Esophagus muscularis mucosa (tissue), 4 donors: ENCODE measurements around the gene SLC30A7. TPM values are rescaled to one million over a fixed set of nuclear protein-coding genes. Genes with fewer than 3 reads are reported as not detected.

Source experiments
- DNase-seq: peaks from one replicate; pipeline ENCODE4 v3.0.0-alpha.2; 2017; ENCODE audit errors: extremely low spot score
- H3K27ac ChIP-seq, 4 donors: fragments of 200-600 bp; sonication (generic); replicated peaks in 1 of 4; 1 replicate in 3 of 4; 2 replicates in 1 of 4; pipeline ENCODE4 v1.5.1; 2016 to 2019; ENCODE audit warnings: mild to moderate bottlenecking in 1 of 4
- H3K27me3 ChIP-seq, 4 donors: fragments of 200-600 bp; sonication (generic); one replicate each; pipeline versions ENCODE4 v1.5.1 to v1.6.0; 2016 to 2019
- H3K36me3 ChIP-seq, 4 donors: fragments of 200-600 bp; sonication (generic); one replicate each; pipeline ENCODE4 v1.5.1; 2016 to 2019
- H3K4me1 ChIP-seq, 4 donors: fragments of 200-600 bp; sonication (generic); one replicate each; pipeline ENCODE4 v1.5.1; 2016 to 2019
- H3K4me3 ChIP-seq, 4 donors: fragments of 200-600 bp; sonication (generic); 1 replicate in 2 of 4; 2 replicates in 2 of 4; pipeline ENCODE4 v1.5.1; 2016 to 2019; ENCODE audit warnings: mild to moderate bottlenecking in 4 of 4, moderate library complexity in 1 of 4
- H3K9me3 ChIP-seq, 4 donors: fragments of 200-600 bp; sonication (generic); 1 replicate in 3 of 4; 2 replicates in 1 of 4; pipeline ENCODE4 v1.5.1; 2016 to 2019
- EP300 ChIP-seq: sonication (generic); formaldehyde crosslinking; IDR thresholded peaks from one replicate; pipeline ENCODE4 v1.6.1; 2017; ENCODE audit warnings: antibody characterized with exemption
- WGBS: methylation state at CpG from one replicate; pipeline ENCODE4 v1.1.5; 2018; 5-methylcytosine and 5-hydroxymethylcytosine counted together
- intact Hi-C: fragments of 100-400 bp; cut with DNase I; formaldehyde crosslinking; loops from one replicate; pipeline ENCODE4 v1.15.1; 2023
- total RNA-seq, 4 donors: library from RNA; depleted of rRNA; stranded (reverse); fragments of >200 nt; gene quantifications; one replicate each; pipeline versions ENCODE4 v1.1.0 to v1.2.1, GENCODE V29; 2016
- TF ChIP-seq, protein P1 (sequence below), 3 experiments: fragments of 200-600 bp in 2 of 3; fragments of 450-650 bp in 1 of 3; sonication (generic) in 2 of 3; IDR thresholded peaks; one replicate each; pipeline ENCODE4 v1.5.1; 2017 to 2019; ENCODE audit warnings: antibody characterized with exemption in 3 of 3, mild to moderate bottlenecking in 2 of 3, moderate library complexity in 1 of 3

The SLC30A7 gene
- total RNA-seq, 4 donors from 2014 or later: 10.5 to 19.9 (median 13.6) TPM

DNA sequence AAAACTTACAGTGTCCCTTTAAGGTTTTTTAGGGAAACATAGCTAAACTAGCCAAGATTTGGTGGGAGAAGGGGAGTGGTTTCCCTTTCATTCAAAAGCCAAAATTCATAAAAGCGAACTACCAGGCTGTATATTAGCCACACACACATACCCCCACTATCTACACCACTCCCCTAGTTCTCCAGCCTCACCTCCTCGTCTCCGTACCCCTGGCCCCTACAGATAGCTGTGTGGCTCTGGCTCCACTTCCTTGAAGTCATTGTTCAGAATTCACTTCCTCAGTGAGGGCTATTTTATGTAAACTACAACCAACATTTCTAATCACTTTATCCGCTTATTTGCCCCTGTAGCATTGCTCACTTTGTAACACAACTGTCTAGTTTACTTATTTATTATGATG, 135.0 kb downstream of the SLC30A7 start:
- no peak for DNase-seq
- H3K4me3 ChIP-seq: no peak overlapping the region
- H3K27ac ChIP-seq: no peak overlapping the region
- 76% methylated on average over 4 of the region's 4 CpGs for WGBS
- no peak for TF ChIP-seq EP300
- TF ChIP-seq, protein P1, sequence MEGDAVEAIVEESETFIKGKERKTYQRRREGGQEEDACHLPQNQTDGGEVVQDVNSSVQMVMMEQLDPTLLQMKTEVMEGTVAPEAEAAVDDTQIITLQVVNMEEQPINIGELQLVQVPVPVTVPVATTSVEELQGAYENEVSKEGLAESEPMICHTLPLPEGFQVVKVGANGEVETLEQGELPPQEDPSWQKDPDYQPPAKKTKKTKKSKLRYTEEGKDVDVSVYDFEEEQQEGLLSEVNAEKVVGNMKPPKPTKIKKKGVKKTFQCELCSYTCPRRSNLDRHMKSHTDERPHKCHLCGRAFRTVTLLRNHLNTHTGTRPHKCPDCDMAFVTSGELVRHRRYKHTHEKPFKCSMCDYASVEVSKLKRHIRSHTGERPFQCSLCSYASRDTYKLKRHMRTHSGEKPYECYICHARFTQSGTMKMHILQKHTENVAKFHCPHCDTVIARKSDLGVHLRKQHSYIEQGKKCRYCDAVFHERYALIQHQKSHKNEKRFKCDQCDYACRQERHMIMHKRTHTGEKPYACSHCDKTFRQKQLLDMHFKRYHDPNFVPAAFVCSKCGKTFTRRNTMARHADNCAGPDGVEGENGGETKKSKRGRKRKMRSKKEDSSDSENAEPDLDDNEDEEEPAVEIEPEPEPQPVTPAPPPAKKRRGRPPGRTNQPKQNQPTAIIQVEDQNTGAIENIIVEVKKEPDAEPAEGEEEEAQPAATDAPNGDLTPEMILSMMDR (IDR thresholded peaks at IDR 0.05): no peak
- no peaks in the 10 kb centered on the region for H3K27me3 ChIP-seq
- H3K4me1 ChIP-seq: peaks cover 7 to 16% (median 7%) of the 10 kb centered on the region in 4 donors
- H3K36me3 ChIP-seq: no peaks in the 10 kb centered on the region
- intact Hi-C loops: no loop called here
- H3K9me3 ChIP-seq: no peaks in the 10 kb centered on the region

Other genes starting within 250 kb of the SLC30A7 start
- 10 to 100 TPM in 1 of 4 donors, 1 to 10 TPM in 3; 5.8 to 25.7 (median 7.9) TPM for gene VCAM1, start 176.3 kb upstream of the SLC30A7 start, total RNA-seq
- 10 to 100 TPM; 14.5 to 21.6 (median 17.6) TPM for gene EXTL2, start 1.2 kb upstream of the SLC30A7 start, total RNA-seq
- 10 to 100 TPM; 12.5 to 18.1 (median 15.1) TPM for gene DPH5, start 129.7 kb downstream of the SLC30A7 start, total RNA-seq